ENCODE data around the gene LYST. TPM values are rescaled to one million over a fixed set of nuclear protein-coding genes. Genes with fewer than 3 reads are reported as not detected.

Gene LYST
- total and polyA plus RNA-seq, 2 donors (not counting 3 experiments of a cell fraction or from before 2014, with no cell fraction given) = 3.1 to 9.6 TPM

- Histone ChIP-seq H3K4me3 (replicated peaks in 1 of 3; ENCODE audit: insufficient read depth in 1 of 3, low read depth in 1 of 3, low read length in 3 of 3) (no peak overlapping the region), H3K9ac (replicated peaks; ENCODE audit: extremely low read depth, insufficient read depth, low read length) (no peak overlapping the region), H3K36me3 (ENCODE audit: control insufficient read depth in 2 of 2, extremely low read depth in 1 of 2, insufficient read depth in 2 of 2, low read length in 2 of 2) (no peaks in the 10 kb centered on the region), H3K4me1 (ENCODE audit: control insufficient read depth, extremely low read depth, insufficient read depth, low read length) (no peaks in the 10 kb centered on the region), H3K9me3 (replicated peaks; ENCODE audit: control insufficient read depth, insufficient read depth, low read length) (no peaks in the 10 kb centered on the region), H3K9me1 (replicated peaks; ENCODE audit: control insufficient read depth, extremely low read depth, insufficient read depth, low read length) (no peaks in the 10 kb centered on the region), H3K79me2 (ENCODE audit: control insufficient read depth, insufficient read depth, low read length) (no peaks in the 10 kb centered on the region), H3K27me3 (ENCODE audit: control insufficient read depth in 2 of 2, insufficient read depth in 2 of 2, low read length in 2 of 2) (no peaks in the 10 kb centered on the region), H4K20me1 (replicated peaks; ENCODE audit: control insufficient read depth, extremely low read depth, insufficient read depth, low read length) (no peaks in the 10 kb centered on the region), H2AFZ (ENCODE audit: low read depth, low read length) (no peak overlapping the region), H3K4me2 (ENCODE audit: insufficient read depth, low read length) (no peak overlapping the region), H3K27ac (ENCODE audit: insufficient read depth, low read depth, low read length) (no peak overlapping the region)
- TF ChIP-seq MAX (IDR thresholded peaks at IDR 0.05; ENCODE audit: insufficient read depth, insufficient read length) (no peak), POLR2A (IDR thresholded peaks at IDR 0.05; ENCODE audit: low read depth, low read length) (no peak), EZH2 (IDR thresholded peaks at IDR 0.05; ENCODE audit: borderline replicate concordance, low read depth, low read length, severe bottlenecking) (no peak), CTCF (IDR thresholded peaks at IDR 0.05; ENCODE audit: extremely low read depth in 1 of 2, insufficient read depth in 1 of 2, low read depth in 1 of 2, low read length in 2 of 2) (no peak), GATA2 (IDR thresholded peaks at IDR 0.05; ENCODE audit: insufficient read depth, insufficient read length, low read depth, low read length) (no peak), POLR2AphosphoS5 (IDR thresholded peaks at IDR 0.05; ENCODE audit: insufficient read depth, low read depth, low read length) (no peak), MYC (IDR thresholded peaks at IDR 0.05; ENCODE audit: low read depth, low read length) (no peak), FOS (IDR thresholded peaks at IDR 0.05; ENCODE audit: borderline replicate concordance, insufficient read depth, low read length) (no peak), JUN (IDR thresholded peaks at IDR 0.05; ENCODE audit: borderline replicate concordance, insufficient read depth, insufficient read length, low read depth) (no peak)
- FAIRE-seq (no peak), DNase-seq (ENCODE audit: low read depth, low spot score) (no peak)
- no TSS peak for BruUV-seq (replicated peaks)
- intact Hi-C loops (cut with micrococcal nuclease) = no loop called here
- POLR2A ChIA-PET = no interaction called here
- dilution Hi-C loops (cut with MboI; ENCODE audit: extremely low pct_ligation_motif_present, low sequenced_read_pairs) = no loop called here
- CTCF ChIA-PET = no interaction called here
These were observed 58.5 kb downstream of the LYST start for GRCh38 chr1:235808223-235808622.
